ENCODE results near the gene PPP1R1C. TPM values are rescaled to one million over a fixed set of nuclear protein-coding genes. Genes with fewer than 3 reads are reported as not detected.

PPP1R1C gene
- total and polyA plus RNA-seq, 2 donors (not counting 1 experiment from before 2014, with no cell fraction given) = not detected

DNA sequence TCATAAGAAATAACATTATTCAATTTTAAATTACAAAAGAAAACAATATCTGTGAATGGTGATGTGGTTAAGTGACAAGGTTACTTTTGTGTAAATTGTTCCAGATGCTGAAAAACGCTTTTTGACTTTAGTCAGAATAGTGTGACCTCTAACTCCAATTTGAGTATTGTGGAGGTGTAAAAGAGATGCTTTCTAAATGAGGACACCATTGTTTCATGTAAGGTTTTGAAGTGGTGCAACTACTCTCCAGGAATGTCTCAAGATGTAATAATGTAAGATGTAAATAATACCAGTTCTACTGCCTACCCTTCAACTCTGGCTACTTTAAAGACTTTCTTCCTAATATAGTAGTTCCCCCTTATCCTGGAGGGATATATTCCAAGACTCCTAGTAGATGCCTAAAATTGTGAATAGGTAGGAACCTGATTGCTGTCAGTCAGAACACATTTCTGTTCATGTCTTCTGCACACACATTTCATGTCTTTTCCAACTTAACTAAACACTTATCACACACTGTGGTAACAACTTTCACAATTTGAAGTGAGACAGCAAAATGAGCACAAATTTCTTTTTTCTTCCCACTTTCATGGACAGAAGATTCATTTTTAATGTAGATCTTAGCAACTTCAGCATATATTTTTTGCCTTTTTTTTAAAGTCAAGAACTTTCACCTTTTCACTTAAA lies 39.1 kb upstream of the PPP1R1C start:
- H3K9ac ChIP-seq (ENCODE audit: low read length) = no peak overlapping the region
- Mint-ChIP-seq H3K9me3 (ENCODE audit: insufficient read depth) (no peaks in the 10 kb centered on the region), H3K27ac (no peak overlapping the region), H3K4me1 (no peaks in the 10 kb centered on the region), H3K27me3 (peaks cover 21% of the 10 kb centered on the region), H3K4me3 (no peak overlapping the region)
- no peak overlapping the region for H3K4me2 ChIP-seq (replicated peaks; ENCODE audit: low read depth, low read length, poor library complexity, severe bottlenecking)
- ChIA-PET CTCF (no interaction called here), POLR2A (no interaction called here)
- H3K79me2 ChIP-seq (ENCODE audit: control insufficient read depth, insufficient read depth, low read length) = no peaks in the 10 kb centered on the region
- H3K4me3 ChIP-seq (ENCODE audit: control extremely low read depth in 1 of 5, extremely low read depth in 1 of 5, insufficient read depth in 1 of 5, low read depth in 2 of 5, low read length in 4 of 5) = no peak overlapping the region
- no peaks in the 10 kb centered on the region for H3K9me3 ChIP-seq (ENCODE audit: control extremely low read depth in 1 of 3, control insufficient read depth in 2 of 3, insufficient read depth in 1 of 3, low read length in 2 of 3)
- ATAC-seq (ENCODE audit: low read depth) (no peak), DNase-seq (no peak)
- no peaks in the 10 kb centered on the region for H4K20me1 ChIP-seq (ENCODE audit: control insufficient read depth, insufficient read depth, low read length, poor library complexity, severe bottlenecking)
- no peak overlapping the region for H3K27ac ChIP-seq (ENCODE audit: low read length in 2 of 2)
- H3K27me3 ChIP-seq (replicated peaks in 1 of 4; ENCODE audit: control extremely low read depth in 1 of 4, control insufficient read depth in 3 of 4, insufficient read depth in 4 of 4, low read length in 3 of 4) = peaks cover 0 to 3% (median 0%) of the 10 kb centered on the region in 4 experiments
- no peak overlapping the region for H2AFZ ChIP-seq (ENCODE audit: insufficient read depth, low read depth, low read length, poor library complexity, severe bottlenecking)
- WGBS (ENCODE audit: insufficient coverage) = no CpG with 5 or more reads among the region's 1 CpG
- H3K4me1 ChIP-seq (ENCODE audit: control insufficient read depth in 2 of 2, insufficient read depth in 2 of 2, low read length in 2 of 2) = no peaks in the 10 kb centered on the region
- no peaks in the 10 kb centered on the region for H3K36me3 ChIP-seq (replicated peaks in 1 of 2; ENCODE audit: control extremely low read depth in 1 of 2, control insufficient read depth in 1 of 2, extremely low read depth in 1 of 2, insufficient read depth in 2 of 2, low read length in 1 of 2)
- TF ChIP-seq EZH2 (IDR thresholded peaks at IDR 0.05; ENCODE audit: borderline replicate concordance, insufficient read depth, low read depth, low read length, poor library complexity, severe bottlenecking) = no peak
- TF ChIP-seq, protein P1, sequence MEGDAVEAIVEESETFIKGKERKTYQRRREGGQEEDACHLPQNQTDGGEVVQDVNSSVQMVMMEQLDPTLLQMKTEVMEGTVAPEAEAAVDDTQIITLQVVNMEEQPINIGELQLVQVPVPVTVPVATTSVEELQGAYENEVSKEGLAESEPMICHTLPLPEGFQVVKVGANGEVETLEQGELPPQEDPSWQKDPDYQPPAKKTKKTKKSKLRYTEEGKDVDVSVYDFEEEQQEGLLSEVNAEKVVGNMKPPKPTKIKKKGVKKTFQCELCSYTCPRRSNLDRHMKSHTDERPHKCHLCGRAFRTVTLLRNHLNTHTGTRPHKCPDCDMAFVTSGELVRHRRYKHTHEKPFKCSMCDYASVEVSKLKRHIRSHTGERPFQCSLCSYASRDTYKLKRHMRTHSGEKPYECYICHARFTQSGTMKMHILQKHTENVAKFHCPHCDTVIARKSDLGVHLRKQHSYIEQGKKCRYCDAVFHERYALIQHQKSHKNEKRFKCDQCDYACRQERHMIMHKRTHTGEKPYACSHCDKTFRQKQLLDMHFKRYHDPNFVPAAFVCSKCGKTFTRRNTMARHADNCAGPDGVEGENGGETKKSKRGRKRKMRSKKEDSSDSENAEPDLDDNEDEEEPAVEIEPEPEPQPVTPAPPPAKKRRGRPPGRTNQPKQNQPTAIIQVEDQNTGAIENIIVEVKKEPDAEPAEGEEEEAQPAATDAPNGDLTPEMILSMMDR (IDR thresholded peaks at IDR 0.05) = no peak
- intact Hi-C loops (cut with micrococcal nuclease) = loop anchor here (2.0 kb wide), 1 partner anchor 14 kb away; no protein-coding TSS in a partner anchor

DNA sequence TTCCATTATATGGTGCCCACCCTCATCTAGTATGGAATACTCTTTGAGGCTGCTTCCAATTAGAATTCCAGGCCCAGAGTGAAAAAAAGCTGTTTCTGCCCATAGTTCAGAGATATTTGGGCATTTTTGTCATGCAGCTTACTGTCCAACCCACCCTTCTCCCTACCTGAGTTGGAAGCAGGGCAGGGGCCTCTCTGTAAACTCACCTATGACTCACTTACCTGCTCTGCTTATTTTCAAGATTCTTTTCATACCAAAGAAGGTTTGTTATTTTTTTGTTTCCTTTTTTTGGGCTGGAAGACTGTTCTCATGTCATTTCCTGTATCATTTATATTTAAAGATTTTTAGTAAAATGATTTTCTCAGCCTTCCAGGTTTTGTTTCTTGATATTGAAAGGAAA lies 38.4 kb upstream of the PPP1R1C start:
- CTCF ChIA-PET = no interaction called here
- Histone ChIP-seq H2AFZ (ENCODE audit: insufficient read depth, low read depth, low read length, poor library complexity, severe bottlenecking) (no peak overlapping the region), H3K9me3 (ENCODE audit: control extremely low read depth in 1 of 3, control insufficient read depth in 2 of 3, insufficient read depth in 1 of 3, low read length in 2 of 3) (no peaks in the 10 kb centered on the region), H3K79me2 (ENCODE audit: control insufficient read depth, insufficient read depth, low read length) (no peaks in the 10 kb centered on the region), H3K27ac (ENCODE audit: low read length in 2 of 2) (no peak overlapping the region), H3K27me3 (replicated peaks in 1 of 4; ENCODE audit: control extremely low read depth in 1 of 4, control insufficient read depth in 3 of 4, insufficient read depth in 4 of 4, low read length in 3 of 4) (peaks cover 0 to 3% (median 0%) of the 10 kb centered on the region in 4 experiments), H3K36me3 (replicated peaks in 1 of 2; ENCODE audit: control extremely low read depth in 1 of 2, control insufficient read depth in 1 of 2, extremely low read depth in 1 of 2, insufficient read depth in 2 of 2, low read length in 1 of 2) (no peaks in the 10 kb centered on the region), H3K4me1 (ENCODE audit: control insufficient read depth in 2 of 2, insufficient read depth in 2 of 2, low read length in 2 of 2) (no peaks in the 10 kb centered on the region), H3K4me3 (ENCODE audit: control extremely low read depth in 1 of 5, extremely low read depth in 1 of 5, insufficient read depth in 1 of 5, low read depth in 2 of 5, low read length in 4 of 5) (no peak overlapping the region), H4K20me1 (ENCODE audit: control insufficient read depth, insufficient read depth, low read length, poor library complexity, severe bottlenecking) (no peaks in the 10 kb centered on the region), H3K4me2 (replicated peaks; ENCODE audit: low read depth, low read length, poor library complexity, severe bottlenecking) (no peak overlapping the region), H3K9ac (ENCODE audit: low read length) (no peak overlapping the region)
- no peak overlapping the region for H3K27ac Mint-ChIP-seq
- TF ChIP-seq, protein P1 (IDR thresholded peaks at IDR 0.05) = no peak
- no peak for TF ChIP-seq EZH2 (IDR thresholded peaks at IDR 0.05; ENCODE audit: borderline replicate concordance, insufficient read depth, low read depth, low read length, poor library complexity, severe bottlenecking)
- no peak for ATAC-seq (ENCODE audit: low read depth)
- no peaks in the 10 kb centered on the region for H3K4me1 Mint-ChIP-seq
- no peak for DNase-seq
- H3K9me3 Mint-ChIP-seq (ENCODE audit: insufficient read depth) = no peaks in the 10 kb centered on the region
- POLR2A ChIA-PET = no interaction called here
- peaks cover 21% of the 10 kb centered on the region for H3K27me3 Mint-ChIP-seq
- no peak overlapping the region for H3K4me3 Mint-ChIP-seq
- intact Hi-C loops (cut with micrococcal nuclease) = loop anchor here (2.0 kb wide), 1 partner anchor 14 kb away; no protein-coding TSS in a partner anchor
